Skeletal muscle satellite cell (primary cell): ENCODE data around the gene PCGF6. TPM values are rescaled to one million over a fixed set of nuclear protein-coding genes. Genes with fewer than 3 reads are reported as not detected.

Experiments
- H3K27me3 ChIP-seq: 2 replicates; pipeline ENCODE4 v1.7.0; 2013; ENCODE audit warnings: low read length; ENCODE audit not compliant: control insufficient read depth, insufficient read depth
- H3K36me3 ChIP-seq: 2 replicates; pipeline ENCODE4 v1.7.0; 2013; ENCODE audit warnings: mild to moderate bottlenecking, control low read depth, low read length; ENCODE audit not compliant: insufficient read depth
- H3K4me1 ChIP-seq: 2 replicates; pipeline ENCODE4 v1.7.0; 2013; ENCODE audit warnings: low read length; ENCODE audit not compliant: control insufficient read depth, insufficient read depth
- H3K4me2 ChIP-seq: 2 replicates; pipeline ENCODE4 v1.7.0; 2013; ENCODE audit warnings: mild to moderate bottlenecking, low read length
- H3K4me3 ChIP-seq: 2 replicates; pipeline ENCODE4 v1.7.0; 2013; ENCODE audit warnings: low read length
- H3K9ac ChIP-seq: 2 replicates; pipeline ENCODE4 v1.7.0; 2013; ENCODE audit warnings: mild to moderate bottlenecking, low read depth, low read length, moderate library complexity
- H3K9me3 ChIP-seq: replicated peaks from 2 replicates; pipeline ENCODE4 v1.7.0; 2013; ENCODE audit warnings: mild to moderate bottlenecking, control low read depth, low read length
- total RNA-seq: library from RNA; depleted of rRNA; stranded (reverse); fragments of >200 nt; gene quantifications from 2 replicates; pipeline ENCODE4 v1.2.3, GENCODE V29; 2012; rRNA removed

PCGF6 gene, protein sequence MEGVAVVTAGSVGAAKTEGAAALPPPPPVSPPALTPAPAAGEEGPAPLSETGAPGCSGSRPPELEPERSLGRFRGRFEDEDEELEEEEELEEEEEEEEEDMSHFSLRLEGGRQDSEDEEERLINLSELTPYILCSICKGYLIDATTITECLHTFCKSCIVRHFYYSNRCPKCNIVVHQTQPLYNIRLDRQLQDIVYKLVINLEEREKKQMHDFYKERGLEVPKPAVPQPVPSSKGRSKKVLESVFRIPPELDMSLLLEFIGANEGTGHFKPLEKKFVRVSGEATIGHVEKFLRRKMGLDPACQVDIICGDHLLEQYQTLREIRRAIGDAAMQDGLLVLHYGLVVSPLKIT
- total RNA-seq: 12.2 and 12.4 TPM in 2 replicates

DNA sequence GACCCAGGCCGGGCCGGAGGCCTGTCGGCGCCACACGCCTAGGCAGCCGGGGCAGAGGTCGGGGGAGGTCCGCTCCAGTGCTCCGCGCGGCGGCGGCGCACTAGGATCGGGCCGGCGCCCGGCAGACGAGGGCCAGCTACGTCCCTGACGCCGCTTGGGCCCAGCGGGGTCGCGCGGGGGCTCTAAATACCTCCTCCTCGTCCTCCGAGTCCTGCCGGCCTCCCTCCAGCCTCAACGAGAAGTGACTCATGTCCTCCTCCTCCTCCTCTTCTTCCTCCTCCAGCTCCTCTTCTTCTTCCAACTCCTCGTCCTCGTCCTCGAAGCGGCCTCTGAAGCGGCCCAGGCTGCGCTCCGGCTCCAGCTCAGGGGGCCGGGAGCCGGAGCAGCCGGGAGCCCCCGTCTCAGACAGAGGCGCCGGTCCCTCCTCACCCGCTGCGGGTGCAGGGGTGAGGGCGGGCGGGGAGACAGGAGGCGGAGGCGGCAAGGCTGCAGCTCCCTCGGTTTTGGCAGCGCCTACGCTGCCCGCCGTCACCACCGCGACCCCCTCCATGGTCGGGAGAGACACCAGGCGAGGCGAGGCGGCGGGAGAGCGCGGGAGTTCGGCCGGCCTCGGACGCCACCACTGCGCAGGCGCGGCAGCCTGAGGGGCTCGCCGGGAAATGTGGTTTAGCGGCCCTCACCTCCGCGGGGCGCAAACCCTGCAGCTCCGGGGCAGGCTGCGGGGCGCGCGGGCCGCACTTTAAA lies at the start of gene PCGF6:
TSS of gene PCGF6 (minus strand) at position 624 of the 744 bp plus-strand sequence. CDS start at position 550, 74 bp downstream.
- no peaks in the 10 kb centered on the region for H3K27me3 ChIP-seq
- peaks cover 15% of the 10 kb centered on the region for H3K36me3 ChIP-seq
- H3K9ac ChIP-seq: peak within 1 kb of the TSS; percentile 94
- H3K9me3 ChIP-seq: no peaks in the 10 kb centered on the region
- peaks cover 6% of the 10 kb centered on the region for H3K4me1 ChIP-seq
- H3K4me3 ChIP-seq: peak within 1 kb of the TSS; percentile 94
- peak within 1 kb of the TSS; percentile 100 for H3K4me2 ChIP-seq

DNA sequence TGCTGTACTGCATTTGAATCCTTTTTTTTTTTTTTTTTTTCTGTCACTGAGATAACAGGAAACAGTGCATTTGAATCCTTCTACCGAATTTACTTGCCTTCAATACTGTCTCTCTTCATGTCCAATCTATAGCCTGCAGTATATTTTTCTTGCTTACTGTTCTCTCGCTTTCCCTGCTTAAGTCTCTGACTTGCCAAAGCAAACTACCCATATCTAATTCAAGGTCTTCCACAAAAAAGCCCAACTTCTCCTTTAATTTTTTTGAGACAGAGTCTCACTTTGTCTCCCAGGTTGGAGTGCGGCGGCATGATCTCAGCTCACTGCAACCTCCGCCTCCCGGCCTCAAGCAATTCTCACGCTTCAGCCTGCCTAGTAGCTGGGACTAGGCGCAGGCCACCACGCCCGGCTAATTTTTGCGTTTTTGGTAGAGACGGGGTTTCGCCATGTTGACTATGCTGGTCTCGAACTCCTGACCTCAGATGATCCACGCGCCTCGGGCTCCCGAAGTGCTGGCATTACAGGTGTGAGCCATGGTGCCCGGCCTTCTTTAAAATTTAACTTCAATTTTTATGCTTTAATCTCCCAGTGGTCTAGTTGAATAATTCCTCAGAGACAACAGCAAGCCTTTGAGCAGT lies 46.4 kb upstream of the PCGF6 start:
- Histone ChIP-seq H3K27me3 (no peaks in the 10 kb centered on the region), H3K4me3 (peak overlapping the region; percentile 98), H3K4me2 (peak overlapping the region; percentile 92), H3K36me3 (peaks cover 50% of the 10 kb centered on the region), H3K4me1 (peaks cover 21% of the 10 kb centered on the region), H3K9me3 (no peaks in the 10 kb centered on the region), H3K9ac (peak overlapping the region; percentile 98)

DNA sequence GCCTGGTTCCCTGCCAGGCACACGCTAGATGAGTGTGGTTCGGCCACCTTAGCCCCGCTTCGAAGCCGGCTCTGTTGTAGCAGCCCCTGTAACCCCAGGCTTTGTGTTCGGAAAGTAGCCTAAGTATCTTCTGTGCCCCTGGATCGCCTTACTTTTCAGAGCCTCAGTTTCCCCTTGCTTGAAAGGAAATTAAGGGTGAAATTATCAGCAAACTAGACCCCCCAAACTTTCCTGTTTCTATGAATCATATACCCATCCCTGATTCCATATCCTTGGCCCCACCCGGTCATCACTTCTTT lies 45.8 kb upstream of the PCGF6 start:
- Histone ChIP-seq H3K4me3 (peak overlapping the region; percentile 98), H3K4me2 (peak overlapping the region; percentile 92), H3K36me3 (peaks cover 46% of the 10 kb centered on the region), H3K27me3 (no peaks in the 10 kb centered on the region), H3K4me1 (peaks cover 21% of the 10 kb centered on the region), H3K9ac (peak overlapping the region; percentile 98), H3K9me3 (no peaks in the 10 kb centered on the region)

DNA sequence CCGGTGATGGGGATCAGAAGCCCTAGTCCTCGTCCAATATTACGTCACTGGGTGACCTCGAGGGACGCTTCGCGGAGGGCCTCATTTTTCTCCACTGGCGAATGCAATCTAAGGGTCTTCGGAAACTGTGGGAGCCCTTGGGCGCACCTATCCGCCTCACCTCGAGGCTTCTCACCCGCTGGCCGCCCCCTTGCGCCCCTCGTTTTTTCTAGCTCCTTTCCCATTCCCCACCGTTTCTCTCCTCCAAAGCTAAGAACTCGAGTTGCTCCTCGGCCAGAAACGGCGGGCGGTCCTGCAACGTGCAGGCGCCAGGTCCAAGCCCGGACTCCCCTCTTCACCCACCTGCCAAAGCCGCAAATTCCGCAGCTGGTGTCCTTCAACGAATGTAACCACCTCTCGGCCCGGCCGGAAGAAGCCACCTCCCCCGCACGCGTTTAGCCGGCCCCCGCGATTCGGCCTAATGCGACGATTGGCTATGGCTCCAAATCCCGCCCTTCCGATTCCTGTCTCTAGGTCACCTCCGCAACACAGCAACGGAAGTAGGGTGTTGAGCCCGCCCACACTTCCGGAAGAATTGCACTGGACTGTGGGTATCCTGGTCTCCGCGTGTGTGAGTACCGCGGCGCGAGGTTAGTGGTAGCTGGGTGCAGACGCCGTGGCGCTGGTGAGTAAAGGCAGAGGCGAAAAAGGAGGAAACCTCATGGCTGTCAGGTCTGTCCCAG lies 45.3 kb upstream of the PCGF6 start, which contains the start of the genes ATP5MK and PDCD11:
TSS of gene ATP5MK (minus strand) at position 409 of the 722 bp plus-strand sequence. CDS start 4,018 bp downstream, outside the sequence.
TSS of gene PDCD11 (plus strand) at position 560 of the 722 bp plus-strand sequence. CDS start 1,801 bp downstream, outside the sequence.
- peaks cover 48% of the 10 kb centered on the region for H3K36me3 ChIP-seq
- H3K9me3 ChIP-seq: no peaks in the 10 kb centered on the region
- H3K9ac ChIP-seq: peak within 1 kb of the TSS; percentile 98
- no peaks in the 10 kb centered on the region for H3K27me3 ChIP-seq
- H3K4me2 ChIP-seq: peak within 1 kb of the TSS; percentile 99
- H3K4me1 ChIP-seq: peaks cover 21% of the 10 kb centered on the region
- peak within 1 kb of the TSS; percentile 98 for H3K4me3 ChIP-seq

DNA sequence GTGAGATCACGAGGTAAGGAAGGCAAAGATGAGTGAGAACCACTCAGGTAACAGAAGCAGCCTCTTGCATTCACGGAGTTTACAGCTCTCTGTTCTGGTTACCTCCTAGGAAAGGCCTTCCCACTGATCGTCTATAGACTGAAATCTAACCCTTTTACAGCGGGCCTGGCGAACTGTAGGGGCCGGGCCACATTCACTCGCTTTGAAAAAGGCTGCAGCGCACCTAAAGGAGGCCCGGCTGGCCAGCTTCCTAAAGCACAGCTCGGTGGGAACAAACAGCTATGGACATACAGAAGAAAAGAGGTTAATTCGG lies 44.8 kb upstream of the PCGF6 start:
- H3K4me3 ChIP-seq: peak overlapping the region; percentile 98
- no peaks in the 10 kb centered on the region for H3K9me3 ChIP-seq
- H3K9ac ChIP-seq: peak overlapping the region; percentile 98
- no peaks in the 10 kb centered on the region for H3K27me3 ChIP-seq
- peaks cover 50% of the 10 kb centered on the region for H3K36me3 ChIP-seq
- peaks cover 21% of the 10 kb centered on the region for H3K4me1 ChIP-seq
- peak overlapping the region; percentile 99 for H3K4me2 ChIP-seq

DNA sequence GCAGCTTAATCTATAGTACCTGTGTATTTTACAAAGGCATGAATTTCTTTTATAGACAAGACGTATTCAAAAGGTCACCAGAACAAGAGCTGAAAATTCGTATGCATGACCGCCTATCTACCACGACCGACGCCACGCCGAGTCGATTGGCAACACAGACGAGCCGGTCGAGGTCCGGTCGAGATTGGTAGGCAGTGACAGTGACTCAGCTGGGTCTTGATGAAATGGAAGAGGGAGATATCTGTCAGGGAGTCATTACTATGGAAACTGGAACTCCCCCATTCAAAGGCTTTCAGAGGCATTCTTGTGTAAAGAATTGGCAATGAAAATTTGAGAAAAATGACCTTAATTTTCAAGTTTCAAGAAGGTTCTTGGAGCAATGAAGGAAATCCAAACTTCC lies 43.2 kb upstream of the PCGF6 start:
- Histone ChIP-seq H3K4me3 (no peak overlapping the region), H3K4me2 (peak overlapping the region; percentile 5), H3K9ac (no peak overlapping the region), H3K36me3 (peaks cover 45% of the 10 kb centered on the region), H3K27me3 (no peaks in the 10 kb centered on the region), H3K4me1 (peaks cover 21% of the 10 kb centered on the region), H3K9me3 (no peaks in the 10 kb centered on the region)

DNA sequence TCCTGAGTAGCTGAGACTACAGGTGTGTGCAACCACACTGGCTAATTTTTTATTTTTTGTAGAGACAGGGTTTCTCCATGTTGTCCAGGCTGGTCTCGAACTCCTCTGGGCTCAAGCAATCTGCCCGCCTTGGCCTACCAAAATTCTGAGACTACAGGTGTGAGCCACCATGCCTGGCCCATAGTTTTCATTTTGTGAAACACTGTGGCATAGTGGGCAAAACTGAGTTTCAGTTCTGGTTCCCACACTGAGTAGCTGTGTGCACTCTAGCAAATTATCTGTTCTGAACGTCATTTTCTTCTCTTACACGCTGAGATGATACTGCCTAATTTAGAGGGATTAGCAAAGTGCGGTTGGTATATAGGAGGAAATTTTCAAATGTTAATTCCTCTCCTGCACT lies 31.8 kb upstream of the PCGF6 start:
- no peaks in the 10 kb centered on the region for H3K9me3 ChIP-seq
- no peak overlapping the region for H3K4me3 ChIP-seq
- peaks cover 19% of the 10 kb centered on the region for H3K36me3 ChIP-seq
- no peaks in the 10 kb centered on the region for H3K4me1 ChIP-seq
- H3K27me3 ChIP-seq: no peaks in the 10 kb centered on the region
- no peak overlapping the region for H3K9ac ChIP-seq
- no peak overlapping the region for H3K4me2 ChIP-seq

DNA sequence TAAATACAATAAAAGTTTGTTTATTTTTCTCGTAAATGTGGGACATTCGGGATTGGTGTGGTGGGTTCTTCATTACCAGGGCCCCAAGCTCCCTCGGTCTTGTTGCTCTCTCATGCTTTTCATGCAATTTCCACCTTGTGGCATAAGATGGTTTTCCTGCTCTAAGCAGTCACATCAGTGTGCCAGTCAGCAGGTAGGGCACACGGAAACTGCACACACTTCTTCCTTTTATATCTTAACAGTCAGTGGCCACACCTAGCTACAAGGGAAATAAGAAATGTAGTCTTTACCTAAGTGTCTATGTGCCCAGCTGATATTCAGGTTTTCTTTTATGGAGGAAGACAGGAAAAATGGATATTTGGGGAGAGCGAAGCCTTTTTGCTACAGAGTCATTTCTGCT lies 23.3 kb upstream of the PCGF6 start:
- Histone ChIP-seq H3K4me2 (no peak overlapping the region), H3K9me3 (no peaks in the 10 kb centered on the region), H3K27me3 (no peaks in the 10 kb centered on the region), H3K9ac (no peak overlapping the region), H3K4me1 (no peaks in the 10 kb centered on the region), H3K36me3 (peaks cover 14% of the 10 kb centered on the region), H3K4me3 (no peak overlapping the region)

DNA sequence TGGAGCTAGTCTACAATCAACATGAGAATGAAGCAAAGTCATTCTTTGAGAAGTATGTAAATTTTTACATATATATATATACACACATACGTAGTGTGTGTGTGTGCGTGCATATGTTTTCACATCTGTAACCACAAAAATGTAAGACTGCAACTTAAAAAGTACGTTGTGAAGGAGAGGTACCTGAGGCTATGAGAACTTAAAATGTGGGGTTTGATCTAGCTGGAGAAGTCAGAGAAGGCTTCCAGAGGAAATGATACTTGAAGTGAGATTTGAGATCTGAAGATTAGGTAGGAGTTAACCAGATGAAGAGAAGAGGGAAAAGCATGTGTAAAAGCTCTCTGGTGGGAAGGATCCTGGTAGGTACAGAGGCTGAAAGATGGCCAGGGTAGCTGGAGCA lies 22.6 kb upstream of the PCGF6 start:
- Histone ChIP-seq H3K4me1 (no peaks in the 10 kb centered on the region), H3K27me3 (no peaks in the 10 kb centered on the region), H3K4me3 (no peak overlapping the region), H3K4me2 (no peak overlapping the region), H3K9me3 (no peaks in the 10 kb centered on the region), H3K9ac (no peak overlapping the region), H3K36me3 (peaks cover 14% of the 10 kb centered on the region)

DNA sequence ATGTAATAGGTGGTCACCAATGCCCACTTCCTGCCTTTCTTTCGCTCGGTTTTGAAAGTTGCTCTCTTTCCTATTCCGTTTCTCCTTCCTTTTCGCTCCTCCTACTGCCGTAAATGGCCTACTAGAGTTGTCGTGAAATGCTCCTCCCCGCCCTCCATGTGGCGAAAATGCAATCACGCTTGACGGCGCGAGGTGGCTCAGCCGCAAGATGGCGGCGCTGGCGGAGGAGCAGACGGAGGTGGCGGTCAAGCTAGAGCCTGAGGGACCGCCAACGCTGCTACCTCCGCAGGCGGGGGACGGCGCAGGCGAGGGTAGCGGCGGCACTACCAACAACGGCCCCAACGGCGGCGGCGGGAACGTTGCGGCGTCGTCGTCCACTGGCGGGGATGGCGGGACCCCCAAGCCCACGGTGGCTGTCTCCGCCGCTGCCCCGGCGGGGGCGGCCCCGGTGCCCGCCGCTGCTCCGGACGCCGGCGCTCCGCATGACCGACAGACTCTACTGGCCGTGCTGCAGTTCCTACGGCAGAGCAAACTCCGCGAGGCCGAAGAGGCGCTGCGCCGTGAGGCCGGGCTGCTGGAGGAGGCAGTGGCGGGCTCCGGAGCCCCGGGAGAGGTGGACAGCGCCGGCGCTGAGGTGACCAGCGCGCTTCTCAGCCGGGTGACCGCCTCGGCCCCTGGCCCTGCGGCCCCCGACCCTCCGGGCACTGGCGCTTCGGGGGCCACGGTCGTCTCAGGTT lies 17.0 kb upstream of the PCGF6 start, which contains the start of gene TAF5:
TSS of gene TAF5 (plus strand) at position 195 of the 737 bp plus-strand sequence. CDS start at position 209, 14 bp downstream.
- H3K9ac ChIP-seq: peak within 1 kb of the TSS; percentile 81
- peaks cover 3% of the 10 kb centered on the region for H3K4me1 ChIP-seq
- H3K27me3 ChIP-seq: no peaks in the 10 kb centered on the region
- H3K9me3 ChIP-seq: no peaks in the 10 kb centered on the region
- peak within 1 kb of the TSS; percentile 87 for H3K4me3 ChIP-seq
- H3K4me2 ChIP-seq: peak within 1 kb of the TSS; percentile 85
- no peaks in the 10 kb centered on the region for H3K36me3 ChIP-seq
